Gastrocnemius medialis (tissue), 4 donors: ENCODE measurements around the gene L3MBTL1.

Source experiments
- CTCF ChIP-seq, 5 experiments: fragments of 450-650 bp in 3 of 5; fragments of 200-600 bp in 2 of 5; sonication (generic) in 2 of 5; IDR thresholded peaks in 4 of 5; conservative IDR thresholded peaks in 1 of 5; 1 replicate in 4 of 5; 2 replicates in 1 of 5; pipeline ENCODE4 v1.5.1; 2016 to 2019; ENCODE audit warnings: antibody characterized with exemption in 5 of 5, mild to moderate bottlenecking in 3 of 5, moderate library complexity in 3 of 5
- POLR2A ChIP-seq, 2 donors: fragments of 450-650 bp; IDR thresholded peaks; one replicate each; pipeline ENCODE4 v1.6.1; 2017; ENCODE audit warnings: antibody characterized with exemption in 2 of 2, mild to moderate bottlenecking in 2 of 2, moderate library complexity in 2 of 2

DNA sequence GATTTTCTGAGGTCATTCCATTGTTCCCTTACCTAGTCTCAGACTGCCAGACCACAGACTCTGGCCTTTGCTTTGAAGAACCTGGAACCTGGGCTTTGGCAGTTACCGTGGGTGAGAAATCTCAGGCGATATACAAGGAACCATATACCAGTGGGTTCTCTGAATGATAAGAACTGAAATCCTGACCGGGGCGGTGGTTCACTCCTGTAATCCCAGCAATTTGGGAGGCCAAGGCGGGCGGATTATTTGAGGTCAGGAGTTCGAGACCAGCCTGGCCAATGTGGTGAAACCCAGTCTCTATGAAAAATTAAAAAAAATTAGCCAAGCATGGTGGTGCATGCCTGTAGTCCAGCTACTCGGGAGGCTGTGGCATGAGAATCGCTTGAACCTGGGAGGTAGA lies 37.0 kb downstream of the L3MBTL1 start:
- TF ChIP-seq CTCF (IDR thresholded peaks at IDR 0.05 in 4 of 5, conservative IDR thresholded peaks at IDR 0.05 in 1 of 5) (no peak), POLR2A (IDR thresholded peaks at IDR 0.05) (no peak)
